CD4-positive, alpha-beta T cell treated with Interleukin-6 for 4 hours (primary cell): ENCODE results near the gene TAF9.
"Not testable (repeated sequence)": the region's sequence is repeated elsewhere in the genome, so short reads cannot be mapped to it uniquely, and the experiment has no call there.

Experiments
- DNase-seq: peaks from one replicate; pipeline ENCODE4 v3.0.0-alpha.2; 2020; ENCODE audit warnings: mixed read lengths

The TAF9 gene

GRCh38 chr5:69335341-69335935 is 33.9 kb downstream of the TAF9 start:
- no peak for DNase-seq

GRCh38 chr5:69334793-69335268 is 34.5 kb downstream of the TAF9 start:
- DNase-seq: peak; percentile 85

GRCh38 chr5:69333668-69334315 is 35.5 kb downstream of the TAF9 start:
- DNase-seq: not testable (repeated sequence)

GRCh38 chr5:69331528-69332445 is 37.5 kb downstream of the TAF9 start:
- no peak for DNase-seq

- DNase-seq: no peak
Observed at GRCh38 chr5:69329905-69330489, 39.3 kb downstream of the TAF9 start.

- DNase-seq: no peak
Observed at GRCh38 chr5:69326365-69326764, 43.0 kb downstream of the TAF9 start.

- DNase-seq: no peak
Observed at GRCh38 chr5:69317391-69317790, 51.9 kb downstream of the TAF9 start.

- DNase-seq: no peak
Observed at GRCh38 chr5:69315972-69316371, 53.3 kb downstream of the TAF9 start.
